GM23338 (cell line): ENCODE results near the gene PPP1R9B. TPM values are rescaled to one million over a fixed set of nuclear protein-coding genes. Genes with fewer than 3 reads are reported as not detected.

Experiments
- ATAC-seq: fragments of 200-7000 bp; cut with Tn5 transposase; 3 replicates; pipeline ENCODE4 v1.9.1; 2020
- DNase-seq: peaks from one replicate; pipeline ENCODE4 v3.0.0-alpha.2; 2015; ENCODE audit warnings: low spot score
- H2AFZ ChIP-seq: fragments of 200-600 bp; sonication (generic); 2 replicates; pipeline ENCODE4 v1.8.0; 2016; ENCODE audit warnings: antibody characterized with exemption, mild to moderate bottlenecking, moderate library complexity
- H3F3A ChIP-seq: fragments of 200-600 bp; sonication (generic); replicated peaks from 2 replicates; pipeline ENCODE4 v1.8.0; 2017; ENCODE audit warnings: antibody characterized with exemption, mixed run types, low read depth
- H3K27ac ChIP-seq: fragments of 200-600 bp; sonication (generic); 2 replicates; pipeline ENCODE4 v1.6.1; 2016; ENCODE audit warnings: low read depth
- H3K27me3 ChIP-seq: fragments of 200-600 bp; sonication (generic); 2 replicates; pipeline ENCODE4 v1.8.0; 2016; ENCODE audit warnings: mild to moderate bottlenecking, mixed run types, moderate library complexity; ENCODE audit not compliant: insufficient read depth
- H3K36me3 ChIP-seq: fragments of 200-600 bp; sonication (generic); 2 replicates; pipeline ENCODE4 v1.8.0; 2016; ENCODE audit warnings: mild to moderate bottlenecking; ENCODE audit not compliant: insufficient read depth
- H3K4me1 ChIP-seq: fragments of 200-600 bp; sonication (generic); 2 replicates; pipeline ENCODE4 v1.8.0; 2016; ENCODE audit warnings: mild to moderate bottlenecking, moderate library complexity; ENCODE audit not compliant: insufficient read depth
- H3K4me2 ChIP-seq: fragments of 200-600 bp; sonication (generic); 2 replicates; pipeline ENCODE4 v1.7.1; 2017; ENCODE audit warnings: mixed run types
- H3K4me3 ChIP-seq: fragments of 200-600 bp; sonication (generic); 2 replicates; pipeline ENCODE4 v1.6.1; 2016; ENCODE audit warnings: mixed run types
- H3K79me2 ChIP-seq: fragments of 200-600 bp; sonication (generic); replicated peaks from 2 replicates; pipeline ENCODE4 v1.8.0; 2017; ENCODE audit warnings: mild to moderate bottlenecking; ENCODE audit not compliant: insufficient read depth
- H3K9me2 ChIP-seq: fragments of 200-600 bp; sonication (generic); 2 replicates; pipeline ENCODE4 v1.8.0; 2017; ENCODE audit not compliant: insufficient read depth
- H4K20me1 ChIP-seq: fragments of 200-600 bp; sonication (generic); replicated peaks from 2 replicates; pipeline ENCODE4 v1.8.0; 2017; ENCODE audit warnings: mild to moderate bottlenecking; ENCODE audit not compliant: insufficient read depth
- H3K27ac Mint-ChIP-seq: 2 replicates; pipeline ENCODE4 v1.8.0; 2020; ENCODE audit warnings: inconsistent platforms, mild to moderate bottlenecking, moderate library complexity, mixed read lengths
- H3K27me3 Mint-ChIP-seq: 3 replicates; pipeline ENCODE4 v1.8.0; 2022; ENCODE audit warnings: low read depth, mild to moderate bottlenecking, moderate library complexity, mixed read lengths, inconsistent platforms; ENCODE audit not compliant: insufficient read depth, poor library complexity
- H3K36me3 Mint-ChIP-seq: 3 replicates; pipeline ENCODE4 v1.8.0; 2021; ENCODE audit warnings: low read depth, mild to moderate bottlenecking, inconsistent platforms, moderate library complexity, mixed read lengths
- H3K4me1 Mint-ChIP-seq: 3 replicates; pipeline ENCODE4 v1.8.0; 2020; ENCODE audit warnings: mild to moderate bottlenecking, inconsistent platforms, mixed read lengths
- H3K4me3 Mint-ChIP-seq: 3 replicates; pipeline ENCODE4 v1.8.0; 2021; ENCODE audit warnings: moderate library complexity, mild to moderate bottlenecking, inconsistent platforms, mixed read lengths
- H3K9me3 Mint-ChIP-seq: 3 replicates; pipeline ENCODE4 v1.8.0; 2020; ENCODE audit warnings: moderate library complexity, mild to moderate bottlenecking, inconsistent platforms, mixed read lengths
- CREB1 ChIP-seq: fragments of 250-450 bp; sonication (Bioruptor Pico); IDR thresholded peaks from 2 replicates; pipeline ENCODE4 v1.5.0; 2020; ENCODE audit warnings: low read depth, mild to moderate bottlenecking, moderate library complexity
- CTCF ChIP-seq, 2 experiments: fragments of 200-600 bp in 1 of 2; sonication (generic) in 1 of 2; conservative IDR thresholded peaks; 2 replicates each; pipeline versions ENCODE4 v1.5.1 to v1.6.1; 2016 to 2017; ENCODE audit warnings: antibody characterized with exemption in 2 of 2, low read depth in 2 of 2, mild to moderate bottlenecking in 2 of 2, moderate library complexity in 1 of 2
- EZH2 ChIP-seq: fragments of 200-600 bp; sonication (generic); IDR thresholded peaks from one replicate; pipeline ENCODE4 v1.8.0; 2017; ENCODE audit warnings: antibody characterized with exemption, mild to moderate bottlenecking, low read depth; ENCODE audit not compliant: unreplicated experiment
- JUNB ChIP-seq: IDR thresholded peaks from one replicate; pipeline ENCODE4 v1.6.1; 2016; ENCODE audit warnings: antibody characterized with exemption; ENCODE audit not compliant: unreplicated experiment
- NANOG ChIP-seq: IDR thresholded peaks from 2 replicates; pipeline ENCODE4 v1.6.1; 2016; ENCODE audit warnings: antibody characterized with exemption, borderline replicate concordance
- POLR2AphosphoS5 ChIP-seq: IDR thresholded peaks from 2 replicates; pipeline ENCODE4 v1.6.1; 2016; ENCODE audit warnings: antibody characterized with exemption, low read depth
- STAT1 ChIP-seq: IDR thresholded peaks from one replicate; pipeline ENCODE4 v1.6.1; 2016; ENCODE audit warnings: antibody characterized with exemption; ENCODE audit not compliant: unreplicated experiment
- ZNF114 ChIP-seq: fragments of 250-450 bp; sonication (Bioruptor Pico); IDR thresholded peaks from 2 replicates; pipeline ENCODE4 v1.5.0; 2020; ENCODE audit warnings: mild to moderate bottlenecking, moderate library complexity
- ZNF331 ChIP-seq: fragments of 250-450 bp; sonication (Bioruptor Pico); IDR thresholded peaks from 2 replicates; pipeline ENCODE4 v1.5.0; 2020; ENCODE audit warnings: low read depth, mild to moderate bottlenecking, moderate library complexity
- ZNF462 ChIP-seq: fragments of 250-450 bp; sonication (Bioruptor Pico); IDR thresholded peaks from 2 replicates; pipeline ENCODE4 v1.5.0; 2020; ENCODE audit warnings: mild to moderate bottlenecking, moderate library complexity
- polyA plus RNA-seq: library from polyadenylated mRNA; unstranded; fragments of >200 nt; fragmentation: Nextera tagmentation; extraction: Ambion mirVana; gene quantifications from 2 replicates; pipeline ENCODE4 v1.2.1, GENCODE V29; 2016
- total RNA-seq: library from RNA; depleted of rRNA; stranded (reverse); fragments of >200 nt; shearing (Covaris generic); gene quantifications from 2 replicates; pipeline ENCODE4 v1.2.3, GENCODE V29; 2014
- TF ChIP-seq, protein P1 (sequence below): IDR thresholded peaks from 2 replicates; pipeline ENCODE4 v1.6.1; 2016; ENCODE audit warnings: antibody characterized with exemption
- TF ChIP-seq, protein P2 (sequence below): IDR thresholded peaks from one replicate; pipeline ENCODE4 v1.6.1; 2018; ENCODE audit warnings: antibody characterized with exemption; ENCODE audit not compliant: unreplicated experiment

PPP1R9B gene
- total and polyA plus RNA-seq, 2 experiments from 2014 or later = 2.1 to 10.5 TPM

DNA sequence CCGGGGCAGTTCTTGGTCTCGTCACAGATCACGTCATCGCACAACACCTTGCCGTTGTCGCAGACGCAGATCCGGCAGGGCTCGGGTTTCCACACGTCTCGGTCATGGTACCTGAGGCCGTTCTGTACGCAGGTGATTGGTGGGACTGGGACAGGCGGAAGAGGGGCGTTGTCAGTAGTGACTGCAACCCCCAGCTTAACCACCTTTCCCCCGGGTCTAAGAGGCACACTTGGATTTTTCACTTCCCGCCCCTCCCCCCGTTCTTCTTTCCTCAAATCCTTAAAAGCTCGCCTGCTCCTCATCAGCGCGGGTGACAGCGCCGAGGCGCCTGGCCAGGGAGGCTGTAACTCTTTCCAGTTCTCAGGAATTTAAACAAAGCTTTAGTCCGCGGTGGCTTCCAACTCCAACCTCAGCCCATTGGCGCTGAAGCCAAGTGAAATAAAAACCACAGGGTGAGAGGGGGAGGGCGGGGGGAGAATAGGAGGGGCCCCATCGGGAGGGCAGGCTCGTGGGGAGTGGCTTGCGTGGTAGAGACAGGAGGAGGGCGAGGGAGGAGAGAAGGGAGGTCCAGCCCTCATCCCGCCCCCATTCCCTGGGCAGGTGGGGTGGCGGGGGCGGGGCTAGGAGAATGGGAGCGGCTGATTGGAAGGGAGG lies 49.5 kb upstream of the PPP1R9B start (continued):
- TF ChIP-seq ZNF462 = no peak

GRCh38 chr17:50199211-50199802 lies 48.8 kb upstream of the PPP1R9B start:
- Histone ChIP-seq H4K20me1 (no peaks in the 10 kb centered on the region), H3K4me1 (peaks cover 9% of the 10 kb centered on the region; the same call in 1 of the 2 replicates), H3K36me3 (no peaks in the 10 kb centered on the region), H3K27ac (no peak overlapping the region), H3K27me3 (peaks cover 22% of the 10 kb centered on the region), H3K79me2 (no peaks in the 10 kb centered on the region), H3K4me3 (peak overlapping the region; percentile 63), H2AFZ (peak overlapping the region; percentile 90), H3F3A (0 out of 2 replicates have a peak, but pooled peaks cover 2% of the 10 kb centered on the region), H3K9me2 (no peaks in the 10 kb centered on the region), H3K4me2 (peak overlapping the region; percentile 83)
- peaks cover 34% of the 10 kb centered on the region for H3K27me3 Mint-ChIP-seq
- no peaks in the 10 kb centered on the region for H3K9me3 Mint-ChIP-seq
- H3K4me3 Mint-ChIP-seq = peak overlapping the region; percentile 87
- H3K4me1 Mint-ChIP-seq = peaks cover 18% of the 10 kb centered on the region
- H3K36me3 Mint-ChIP-seq = peaks cover 14% of the 10 kb centered on the region; the same call in 2 of the 3 replicates
- H3K27ac Mint-ChIP-seq = no peak overlapping the region
- no peak for DNase-seq
- ATAC-seq = no peak
- TF ChIP-seq, protein P1, sequence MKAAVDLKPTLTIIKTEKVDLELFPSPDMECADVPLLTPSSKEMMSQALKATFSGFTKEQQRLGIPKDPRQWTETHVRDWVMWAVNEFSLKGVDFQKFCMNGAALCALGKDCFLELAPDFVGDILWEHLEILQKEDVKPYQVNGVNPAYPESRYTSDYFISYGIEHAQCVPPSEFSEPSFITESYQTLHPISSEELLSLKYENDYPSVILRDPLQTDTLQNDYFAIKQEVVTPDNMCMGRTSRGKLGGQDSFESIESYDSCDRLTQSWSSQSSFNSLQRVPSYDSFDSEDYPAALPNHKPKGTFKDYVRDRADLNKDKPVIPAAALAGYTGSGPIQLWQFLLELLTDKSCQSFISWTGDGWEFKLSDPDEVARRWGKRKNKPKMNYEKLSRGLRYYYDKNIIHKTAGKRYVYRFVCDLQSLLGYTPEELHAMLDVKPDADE = no peak
- TF ChIP-seq, protein P2, sequence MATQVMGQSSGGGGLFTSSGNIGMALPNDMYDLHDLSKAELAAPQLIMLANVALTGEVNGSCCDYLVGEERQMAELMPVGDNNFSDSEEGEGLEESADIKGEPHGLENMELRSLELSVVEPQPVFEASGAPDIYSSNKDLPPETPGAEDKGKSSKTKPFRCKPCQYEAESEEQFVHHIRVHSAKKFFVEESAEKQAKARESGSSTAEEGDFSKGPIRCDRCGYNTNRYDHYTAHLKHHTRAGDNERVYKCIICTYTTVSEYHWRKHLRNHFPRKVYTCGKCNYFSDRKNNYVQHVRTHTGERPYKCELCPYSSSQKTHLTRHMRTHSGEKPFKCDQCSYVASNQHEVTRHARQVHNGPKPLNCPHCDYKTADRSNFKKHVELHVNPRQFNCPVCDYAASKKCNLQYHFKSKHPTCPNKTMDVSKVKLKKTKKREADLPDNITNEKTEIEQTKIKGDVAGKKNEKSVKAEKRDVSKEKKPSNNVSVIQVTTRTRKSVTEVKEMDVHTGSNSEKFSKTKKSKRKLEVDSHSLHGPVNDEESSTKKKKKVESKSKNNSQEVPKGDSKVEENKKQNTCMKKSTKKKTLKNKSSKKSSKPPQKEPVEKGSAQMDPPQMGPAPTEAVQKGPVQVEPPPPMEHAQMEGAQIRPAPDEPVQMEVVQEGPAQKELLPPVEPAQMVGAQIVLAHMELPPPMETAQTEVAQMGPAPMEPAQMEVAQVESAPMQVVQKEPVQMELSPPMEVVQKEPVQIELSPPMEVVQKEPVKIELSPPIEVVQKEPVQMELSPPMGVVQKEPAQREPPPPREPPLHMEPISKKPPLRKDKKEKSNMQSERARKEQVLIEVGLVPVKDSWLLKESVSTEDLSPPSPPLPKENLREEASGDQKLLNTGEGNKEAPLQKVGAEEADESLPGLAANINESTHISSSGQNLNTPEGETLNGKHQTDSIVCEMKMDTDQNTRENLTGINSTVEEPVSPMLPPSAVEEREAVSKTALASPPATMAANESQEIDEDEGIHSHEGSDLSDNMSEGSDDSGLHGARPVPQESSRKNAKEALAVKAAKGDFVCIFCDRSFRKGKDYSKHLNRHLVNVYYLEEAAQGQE = no peak
- TF ChIP-seq EZH2 (no peak), NANOG (no peak), ZNF331 (no peak), STAT1 (no peak), CTCF (conservative IDR thresholded peaks at IDR 0.05; ENCODE audit: low read depth in 2 of 2) (no peak), POLR2AphosphoS5 (no peak), JUNB (no peak), ZNF114 (CRISPR knock-in tag) (no peak), CREB1 (CRISPR knock-in tag) (no peak)
